ENCODE results near the gene CDH23. TPM values are rescaled to one million over a fixed set of nuclear protein-coding genes. Genes with fewer than 3 reads are reported as not detected.

The CDH23 gene
- polyA plus RNA-seq, 2 donors: 1.6 to 3.2 TPM

DNA sequence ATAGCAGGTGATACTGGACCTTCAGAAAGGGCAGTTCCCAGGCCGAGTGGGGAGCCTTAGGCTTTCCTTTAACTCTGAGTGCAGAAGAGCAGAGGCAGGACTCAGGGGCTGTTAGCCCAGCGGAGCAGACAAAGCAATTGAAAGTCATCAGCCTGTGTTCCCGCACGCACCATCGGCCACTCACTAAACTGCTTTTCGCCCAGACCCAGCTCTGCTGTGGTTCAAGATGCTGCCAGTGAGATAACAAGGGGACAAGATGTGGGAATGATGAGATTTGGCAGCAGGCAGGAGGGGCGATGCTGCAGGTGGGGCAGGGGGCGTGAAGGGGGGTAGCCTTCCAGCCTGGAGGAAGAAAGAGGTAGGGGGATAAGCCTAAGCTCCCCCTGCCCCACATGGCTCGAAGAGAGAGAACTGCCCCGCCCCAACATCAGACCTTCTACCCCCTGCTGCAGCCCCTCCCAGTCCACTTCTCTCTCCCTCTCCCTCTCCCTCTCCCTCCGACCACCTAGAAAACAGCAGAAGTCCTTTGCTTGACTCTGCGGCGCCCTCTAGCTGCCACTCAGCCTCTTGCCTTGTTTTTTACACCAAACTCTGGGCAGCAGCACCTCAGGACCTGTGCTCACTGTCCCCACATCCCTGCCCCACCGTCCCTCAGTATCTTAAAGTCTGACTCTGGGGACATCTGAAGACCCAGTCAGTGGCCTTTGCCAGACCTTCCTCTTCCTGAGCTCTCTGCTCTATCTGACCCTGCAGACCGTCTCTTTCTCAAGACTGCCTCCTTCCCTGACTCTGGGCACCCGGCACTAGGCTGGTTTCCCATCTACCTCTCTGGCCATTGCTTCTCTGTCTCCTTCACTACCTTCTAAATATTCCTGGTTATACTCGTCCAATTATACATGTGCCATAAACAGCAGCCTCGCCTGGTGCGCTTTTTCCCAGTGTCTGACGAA is 212.4 kb downstream of the CDH23 start:
- H3K27me3 ChIP-seq (ENCODE audit: control insufficient read depth in 1 of 2, insufficient read depth in 2 of 2, low read length in 2 of 2): no peaks in the 10 kb centered on the region
- 54 to 57% methylated on average over 20 of the region's 20 CpGs for WGBS, 2 donors
- no peak overlapping the region for H3K27ac ChIP-seq (ENCODE audit: low read depth in 2 of 2, low read length in 1 of 2)
- H3K9me3 ChIP-seq (ENCODE audit: control insufficient read depth in 2 of 2, insufficient read depth in 1 of 2, low read depth in 1 of 2, low read length in 1 of 2): no peaks in the 10 kb centered on the region
- H3K4me3 ChIP-seq (ENCODE audit: low read depth in 1 of 2, low read length in 2 of 2): no peak overlapping the region
- H3K36me3 ChIP-seq (ENCODE audit: control insufficient read depth in 2 of 2, insufficient read depth in 2 of 2, low read length in 1 of 2): no peaks in the 10 kb centered on the region
- peaks cover 0 to 2% of the 10 kb centered on the region in 2 donors for H3K4me1 ChIP-seq (ENCODE audit: control insufficient read depth in 2 of 2, insufficient read depth in 2 of 2, low read length in 1 of 2)

DNA sequence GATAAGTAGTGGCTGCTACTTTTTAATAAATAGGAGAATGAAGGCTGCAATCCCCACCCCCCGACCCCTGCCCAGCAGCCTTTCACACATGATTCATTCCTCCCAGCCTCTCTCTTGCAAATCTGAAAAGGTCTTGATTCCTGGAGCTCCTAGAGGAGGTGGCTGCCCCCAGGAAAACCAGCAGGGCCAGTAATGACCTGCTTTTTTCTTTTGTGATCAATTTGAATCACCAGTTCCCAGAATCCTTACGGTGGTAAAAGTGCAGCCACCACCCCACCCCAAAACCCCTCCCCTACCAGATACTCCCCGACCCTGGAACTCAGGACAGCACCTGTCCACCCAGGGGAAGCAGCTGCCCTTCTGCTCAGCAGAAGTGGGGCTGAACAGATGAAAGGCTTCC is 213.9 kb downstream of the CDH23 start:
- Histone ChIP-seq H3K4me3 (ENCODE audit: low read depth in 1 of 2, low read length in 2 of 2) (no peak overlapping the region), H3K4me1 (ENCODE audit: control insufficient read depth in 2 of 2, insufficient read depth in 2 of 2, low read length in 1 of 2) (peaks cover 0 to 2% of the 10 kb centered on the region in 2 donors), H3K36me3 (ENCODE audit: control insufficient read depth in 2 of 2, insufficient read depth in 2 of 2, low read length in 1 of 2) (no peaks in the 10 kb centered on the region), H3K27me3 (ENCODE audit: control insufficient read depth in 1 of 2, insufficient read depth in 2 of 2, low read length in 2 of 2) (no peaks in the 10 kb centered on the region), H3K9me3 (ENCODE audit: control insufficient read depth in 2 of 2, insufficient read depth in 1 of 2, low read depth in 1 of 2, low read length in 1 of 2) (no peaks in the 10 kb centered on the region), H3K27ac (ENCODE audit: low read depth in 2 of 2, low read length in 1 of 2) (no peak overlapping the region)
- WGBS, 2 donors: 41 to 46% methylated on average over 3 of the region's 3 CpGs

DNA sequence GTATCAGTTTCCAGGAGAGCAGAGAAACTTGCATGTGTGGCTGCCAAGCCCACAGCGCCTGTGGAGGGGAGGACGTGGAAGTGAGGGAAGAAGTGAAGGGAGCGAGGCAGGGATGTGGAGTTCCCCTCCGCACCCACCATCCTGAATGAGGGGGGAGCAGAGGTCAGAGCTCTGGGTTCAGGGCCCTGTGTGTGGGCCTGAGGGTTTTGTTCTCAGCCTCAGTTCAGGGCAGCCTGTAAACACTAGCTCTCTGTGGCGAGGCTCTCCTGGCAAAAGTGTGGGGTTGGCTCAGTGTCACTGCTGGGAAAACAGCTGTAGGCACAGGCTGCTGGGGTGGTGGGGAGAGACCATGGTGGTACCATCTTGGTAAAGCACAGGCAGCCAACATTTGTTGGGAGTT is 214.4 kb downstream of the CDH23 start:
- Histone ChIP-seq H3K36me3 (ENCODE audit: control insufficient read depth in 2 of 2, insufficient read depth in 2 of 2, low read length in 1 of 2) (no peaks in the 10 kb centered on the region), H3K27ac (ENCODE audit: low read depth in 2 of 2, low read length in 1 of 2) (no peak overlapping the region), H3K9me3 (ENCODE audit: control insufficient read depth in 2 of 2, insufficient read depth in 1 of 2, low read depth in 1 of 2, low read length in 1 of 2) (no peaks in the 10 kb centered on the region), H3K4me1 (ENCODE audit: control insufficient read depth in 2 of 2, insufficient read depth in 2 of 2, low read length in 1 of 2) (peaks cover 0 to 2% of the 10 kb centered on the region in 2 donors), H3K27me3 (ENCODE audit: control insufficient read depth in 1 of 2, insufficient read depth in 2 of 2, low read length in 2 of 2) (no peaks in the 10 kb centered on the region), H3K4me3 (ENCODE audit: low read depth in 1 of 2, low read length in 2 of 2) (no peak overlapping the region)
- WGBS, 2 donors: 79 to 86% methylated on average over 5 of the region's 5 CpGs

DNA sequence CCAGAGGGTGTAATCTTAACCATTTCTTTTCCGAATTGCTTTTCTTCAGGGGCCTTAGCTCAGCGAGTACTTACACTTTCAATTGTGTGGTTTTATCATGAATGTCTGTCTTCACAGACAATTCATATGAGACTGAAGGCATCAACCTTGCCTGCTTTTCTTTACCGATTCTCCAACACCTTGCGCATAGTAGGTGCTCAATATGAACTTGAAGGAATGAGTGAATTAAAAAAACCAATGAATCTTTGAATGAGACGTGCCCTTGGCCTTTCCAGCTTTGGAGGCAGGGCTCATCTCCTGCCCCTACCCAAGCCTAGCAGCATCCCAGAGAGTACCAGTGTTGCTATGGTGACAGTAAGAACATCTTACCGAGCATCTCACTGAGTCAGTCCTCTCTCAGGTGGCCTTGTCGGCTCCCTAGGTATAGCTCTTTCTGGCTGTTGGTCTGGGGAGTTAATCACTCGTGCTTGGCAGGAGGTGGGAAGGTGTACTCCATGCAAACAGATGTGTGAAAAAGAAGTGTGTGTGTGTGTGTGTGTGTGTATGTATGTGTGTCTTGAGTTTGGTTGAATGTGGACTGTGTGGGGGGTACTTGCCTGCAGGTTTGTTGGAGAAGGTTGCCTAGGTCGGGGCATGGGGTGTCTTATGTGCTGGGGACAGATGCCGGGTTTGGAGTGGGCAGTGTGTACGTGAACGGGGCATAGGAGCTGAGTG is 215.1 kb downstream of the CDH23 start:
- H3K4me3 ChIP-seq (ENCODE audit: low read depth in 1 of 2, low read length in 2 of 2): no peak overlapping the region
- no peaks in the 10 kb centered on the region for H3K36me3 ChIP-seq (ENCODE audit: control insufficient read depth in 2 of 2, insufficient read depth in 2 of 2, low read length in 1 of 2)
- WGBS, 2 donors: 81 to 83% methylated on average over 12 of the region's 12 CpGs
- no peaks in the 10 kb centered on the region for H3K9me3 ChIP-seq (ENCODE audit: control insufficient read depth in 2 of 2, insufficient read depth in 1 of 2, low read depth in 1 of 2, low read length in 1 of 2)
- H3K27ac ChIP-seq (ENCODE audit: low read depth in 2 of 2, low read length in 1 of 2): no peak overlapping the region
- H3K4me1 ChIP-seq (ENCODE audit: control insufficient read depth in 2 of 2, insufficient read depth in 2 of 2, low read length in 1 of 2): peaks cover 0 to 2% of the 10 kb centered on the region in 2 donors
- H3K27me3 ChIP-seq (ENCODE audit: control insufficient read depth in 1 of 2, insufficient read depth in 2 of 2, low read length in 2 of 2): no peaks in the 10 kb centered on the region

DNA sequence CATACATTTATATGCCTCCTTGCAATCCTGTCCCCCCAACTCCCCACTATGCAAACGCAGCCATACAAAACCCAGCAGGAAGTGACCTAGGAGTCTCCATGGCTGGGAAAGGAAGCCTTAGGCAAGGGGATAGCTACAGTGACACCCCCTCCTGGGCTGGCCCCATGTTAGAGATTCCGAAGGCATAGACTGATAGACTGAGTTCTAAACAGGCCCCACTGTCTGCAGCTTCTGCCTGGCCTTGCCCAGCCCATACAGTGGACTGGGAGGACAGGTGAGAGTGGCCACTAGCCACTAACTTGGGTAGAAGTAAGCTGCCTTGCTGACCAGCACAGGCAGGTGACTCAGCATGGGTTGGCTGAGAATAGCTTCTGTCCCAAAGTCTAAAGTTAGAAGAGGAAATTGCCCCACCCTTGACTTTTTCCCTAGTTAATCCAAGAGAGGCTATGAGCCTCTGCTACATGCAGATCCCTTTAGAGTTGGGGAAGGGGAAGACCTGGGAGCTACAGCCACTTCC is 216.6 kb downstream of the CDH23 start:
- no peaks in the 10 kb centered on the region for H3K36me3 ChIP-seq (ENCODE audit: control insufficient read depth in 2 of 2, insufficient read depth in 2 of 2, low read length in 1 of 2)
- 75 to 82% methylated on average over 2 of the region's 2 CpGs for WGBS, 2 donors
- no peaks in the 10 kb centered on the region for H3K9me3 ChIP-seq (ENCODE audit: control insufficient read depth in 2 of 2, insufficient read depth in 1 of 2, low read depth in 1 of 2, low read length in 1 of 2)
- H3K4me3 ChIP-seq (ENCODE audit: low read depth in 1 of 2, low read length in 2 of 2): no peak overlapping the region
- H3K27ac ChIP-seq (ENCODE audit: low read depth in 2 of 2, low read length in 1 of 2): no peak overlapping the region
- H3K27me3 ChIP-seq (ENCODE audit: control insufficient read depth in 1 of 2, insufficient read depth in 2 of 2, low read length in 2 of 2): no peaks in the 10 kb centered on the region
- peaks cover 0 to 2% of the 10 kb centered on the region in 2 donors for H3K4me1 ChIP-seq (ENCODE audit: control insufficient read depth in 2 of 2, insufficient read depth in 2 of 2, low read length in 1 of 2)

DNA sequence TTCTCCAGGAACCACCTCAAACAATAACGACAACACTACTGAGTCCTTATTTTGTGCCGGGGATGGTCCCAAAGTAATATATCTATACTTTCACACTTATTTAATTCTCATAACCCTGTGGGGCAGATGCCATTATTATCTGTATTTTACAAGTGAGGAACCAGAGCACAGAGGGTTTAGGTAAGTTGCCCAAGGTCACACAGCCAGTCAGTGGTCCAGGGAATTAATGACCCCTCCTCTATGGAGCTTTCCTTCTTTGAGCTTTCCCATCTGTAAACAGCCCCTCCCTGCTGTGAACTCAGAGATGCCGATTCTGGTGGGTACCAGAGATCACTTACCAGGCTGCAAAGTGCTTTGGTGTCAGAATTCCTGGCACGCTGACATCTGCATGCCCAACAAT is 217.2 kb downstream of the CDH23 start:
- H3K27ac ChIP-seq (ENCODE audit: low read depth in 2 of 2, low read length in 1 of 2): no peak overlapping the region
- H3K4me1 ChIP-seq (ENCODE audit: control insufficient read depth in 2 of 2, insufficient read depth in 2 of 2, low read length in 1 of 2): peaks cover 0 to 2% of the 10 kb centered on the region in 2 donors
- no peak overlapping the region for H3K4me3 ChIP-seq (ENCODE audit: low read depth in 1 of 2, low read length in 2 of 2)
- no peaks in the 10 kb centered on the region for H3K27me3 ChIP-seq (ENCODE audit: control insufficient read depth in 1 of 2, insufficient read depth in 2 of 2, low read length in 2 of 2)
- 88 to 93% methylated on average over 4 of the region's 4 CpGs for WGBS, 2 donors
- no peaks in the 10 kb centered on the region for H3K9me3 ChIP-seq (ENCODE audit: control insufficient read depth in 2 of 2, insufficient read depth in 1 of 2, low read depth in 1 of 2, low read length in 1 of 2)
- no peaks in the 10 kb centered on the region for H3K36me3 ChIP-seq (ENCODE audit: control insufficient read depth in 2 of 2, insufficient read depth in 2 of 2, low read length in 1 of 2)

DNA sequence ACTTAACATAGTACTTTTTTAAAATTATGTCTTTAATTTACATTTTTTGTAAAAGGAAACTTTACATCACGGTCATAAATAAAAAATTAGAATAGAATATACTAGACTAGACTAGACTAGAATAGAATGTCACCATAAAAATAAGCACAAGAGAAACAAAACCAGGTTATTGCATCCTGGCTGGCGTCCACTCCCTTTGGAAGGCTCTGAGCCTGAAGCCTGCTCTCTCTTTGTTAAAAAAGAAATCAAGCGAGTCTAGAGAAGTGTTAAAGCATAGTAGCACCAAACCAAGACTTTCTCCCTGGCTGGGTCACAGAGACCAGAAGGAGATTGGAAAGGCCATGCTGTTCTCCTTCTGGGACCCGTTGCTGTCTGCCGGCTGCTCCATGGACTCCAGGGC is 218.2 kb downstream of the CDH23 start:
- no peaks in the 10 kb centered on the region for H3K27me3 ChIP-seq (ENCODE audit: control insufficient read depth in 1 of 2, insufficient read depth in 2 of 2, low read length in 2 of 2)
- no peaks in the 10 kb centered on the region for H3K36me3 ChIP-seq (ENCODE audit: control insufficient read depth in 2 of 2, insufficient read depth in 2 of 2, low read length in 1 of 2)
- no peak overlapping the region for H3K4me3 ChIP-seq (ENCODE audit: low read depth in 1 of 2, low read length in 2 of 2)
- H3K9me3 ChIP-seq (ENCODE audit: control insufficient read depth in 2 of 2, insufficient read depth in 1 of 2, low read depth in 1 of 2, low read length in 1 of 2): no peaks in the 10 kb centered on the region
- H3K4me1 ChIP-seq (ENCODE audit: control insufficient read depth in 2 of 2, insufficient read depth in 2 of 2, low read length in 1 of 2): peaks cover 0 to 2% of the 10 kb centered on the region in 2 donors
- H3K27ac ChIP-seq (ENCODE audit: low read depth in 2 of 2, low read length in 1 of 2): no peak overlapping the region
- 53 to 66% methylated on average over 5 of the region's 5 CpGs for WGBS, 2 donors

DNA sequence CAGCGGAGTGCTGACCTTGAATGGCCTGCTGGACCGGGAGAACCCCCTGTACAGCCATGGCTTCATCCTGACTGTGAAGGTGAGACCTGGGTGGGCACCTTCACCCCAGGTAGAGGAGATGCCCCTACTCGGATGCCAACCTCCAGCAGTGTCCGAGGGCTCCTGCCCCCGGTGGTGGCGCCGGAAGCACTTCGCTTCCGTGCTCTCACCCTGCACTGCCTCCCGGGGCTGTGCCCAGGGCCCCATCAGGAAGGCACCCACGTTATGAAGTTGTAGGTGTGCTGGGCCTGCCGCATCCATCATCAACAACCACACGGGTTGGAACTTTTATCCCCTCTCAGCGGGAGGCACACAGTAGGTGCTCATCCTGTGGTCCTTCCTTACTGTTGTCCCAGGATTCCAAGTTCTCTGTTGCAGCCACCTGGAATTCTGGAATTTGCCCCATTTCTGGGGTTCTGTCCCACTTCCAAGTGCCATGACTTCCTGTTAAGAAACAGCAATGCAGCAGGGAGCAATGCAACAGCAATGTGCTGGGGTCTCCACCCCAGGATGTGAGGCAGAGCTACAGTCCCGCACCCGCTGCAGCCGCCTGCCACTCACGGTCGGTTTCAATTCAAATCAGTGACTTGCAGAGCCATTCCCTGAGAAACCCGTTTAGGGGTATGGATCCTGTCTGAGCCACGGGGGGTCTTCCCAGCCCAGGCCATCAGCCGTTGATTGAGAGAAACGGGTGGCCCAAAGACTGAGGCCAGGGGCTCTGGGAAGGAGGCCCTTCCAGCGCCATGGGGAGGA is 219.0 kb downstream of the CDH23 start:
- no peak overlapping the region for H3K27ac ChIP-seq (ENCODE audit: low read depth in 2 of 2, low read length in 1 of 2)
- H3K27me3 ChIP-seq (ENCODE audit: control insufficient read depth in 1 of 2, insufficient read depth in 2 of 2, low read length in 2 of 2): no peaks in the 10 kb centered on the region
- no peaks in the 10 kb centered on the region for H3K36me3 ChIP-seq (ENCODE audit: control insufficient read depth in 2 of 2, insufficient read depth in 2 of 2, low read length in 1 of 2)
- H3K4me3 ChIP-seq (ENCODE audit: low read depth in 1 of 2, low read length in 2 of 2): no peak overlapping the region
- WGBS, 2 donors: 90 to 91% methylated on average over 20 to 24 of the region's 24 CpGs
- no peaks in the 10 kb centered on the region for H3K9me3 ChIP-seq (ENCODE audit: control insufficient read depth in 2 of 2, insufficient read depth in 1 of 2, low read depth in 1 of 2, low read length in 1 of 2)
- H3K4me1 ChIP-seq (ENCODE audit: control insufficient read depth in 2 of 2, insufficient read depth in 2 of 2, low read length in 1 of 2): peaks cover 0 to 6% of the 10 kb centered on the region in 2 donors

Data from esophagus (tissue), 2 donors.